HG02840 (cell line): ENCODE measurements around the gene MRPS22.
"Not testable (repeated sequence)": the region's sequence is repeated elsewhere in the genome, so short reads cannot be mapped to it uniquely, and the experiment has no call there.

Experiments
- ATAC-seq: cut with Tn5 transposase; IDR thresholded peaks from one replicate; pipeline ENCODE4 v1.9.1; 2021; ENCODE audit warnings: mild to moderate bottlenecking, moderate library complexity, moderate number of reproducible peaks; ENCODE audit not compliant: unreplicated experiment, low FRiP score

The MRPS22 gene

DNA sequence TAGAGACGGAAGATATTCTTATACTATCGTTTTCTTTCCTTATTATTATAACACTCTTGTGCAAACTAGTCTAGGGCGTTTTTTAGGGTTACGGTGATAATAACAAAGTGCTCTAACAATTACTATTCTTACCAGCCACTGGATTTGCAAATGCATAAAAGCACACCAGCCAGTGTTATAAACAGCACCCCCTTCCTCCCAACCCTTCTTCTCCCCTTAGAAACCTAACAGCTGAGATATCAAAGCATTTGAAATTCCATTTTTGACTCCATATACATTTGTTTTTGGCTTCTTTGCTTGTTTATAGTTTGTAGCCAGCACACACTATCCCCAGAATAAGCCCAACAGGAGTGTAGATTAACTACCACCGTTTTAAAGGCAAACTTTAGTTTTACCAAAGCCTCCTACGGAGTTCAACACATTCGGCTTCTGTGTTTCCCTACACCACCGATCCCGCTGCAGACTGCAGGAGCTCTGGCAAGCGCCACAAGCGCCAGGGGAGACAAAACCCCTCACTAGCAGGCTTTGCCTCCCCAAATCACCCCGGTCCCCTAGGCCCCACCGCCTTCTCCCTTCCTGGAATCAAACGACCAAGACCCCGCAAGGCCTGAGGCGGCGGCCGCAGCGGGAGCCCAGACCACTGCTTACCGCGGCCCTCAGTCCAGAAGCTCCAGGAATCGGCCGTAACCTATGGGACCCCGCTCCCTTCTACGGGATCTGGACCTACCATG, 45.2 kb downstream of the MRPS22 start:
- ATAC-seq = no peak

DNA sequence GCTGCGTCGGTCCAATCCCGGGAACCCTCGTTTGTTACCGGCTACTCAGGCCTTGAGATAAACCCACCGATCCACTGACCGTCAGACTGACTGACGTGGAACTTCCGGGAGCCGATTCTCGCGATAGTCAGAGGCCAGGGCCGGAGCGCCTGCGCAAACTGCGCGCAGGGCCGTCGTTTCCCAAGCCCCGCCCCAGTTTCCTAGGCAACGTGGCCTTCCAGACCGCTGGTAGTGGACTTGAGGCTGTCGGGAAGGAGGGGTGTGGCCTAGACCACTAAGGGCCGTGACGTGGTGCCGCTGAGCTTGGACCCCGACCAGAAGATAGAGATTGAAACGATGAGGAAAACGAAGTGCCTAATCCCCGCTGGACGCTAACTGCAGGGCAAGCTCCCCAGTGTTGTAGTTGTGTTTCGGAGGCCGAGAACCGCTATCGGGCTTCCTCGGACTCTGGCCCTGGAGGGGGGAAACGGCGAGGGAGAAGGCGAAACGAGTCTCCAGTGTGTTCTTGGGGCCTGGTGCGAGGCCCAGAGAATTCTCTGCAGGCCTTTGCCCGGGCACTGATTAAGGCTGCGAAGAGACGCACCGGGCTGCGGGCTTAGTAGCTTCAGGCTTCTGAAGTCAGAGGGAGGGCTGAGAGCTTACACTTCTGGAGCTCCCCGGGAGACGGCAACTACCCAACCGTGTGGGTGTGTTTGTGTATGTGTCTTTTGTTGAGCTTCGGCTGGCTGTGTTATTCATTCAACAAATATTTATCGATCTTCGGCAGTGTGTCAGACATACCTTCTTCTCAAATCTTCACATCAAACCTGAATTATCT, 45.9 kb downstream of the MRPS22 start, which contains the start of gene COPB2:
Gene COPB2, minus strand, starts transcription at position 96 of the 817 bp plus-strand sequence. CDS start 97 bp downstream, outside the sequence.
- peak; percentile 99 for ATAC-seq

DNA sequence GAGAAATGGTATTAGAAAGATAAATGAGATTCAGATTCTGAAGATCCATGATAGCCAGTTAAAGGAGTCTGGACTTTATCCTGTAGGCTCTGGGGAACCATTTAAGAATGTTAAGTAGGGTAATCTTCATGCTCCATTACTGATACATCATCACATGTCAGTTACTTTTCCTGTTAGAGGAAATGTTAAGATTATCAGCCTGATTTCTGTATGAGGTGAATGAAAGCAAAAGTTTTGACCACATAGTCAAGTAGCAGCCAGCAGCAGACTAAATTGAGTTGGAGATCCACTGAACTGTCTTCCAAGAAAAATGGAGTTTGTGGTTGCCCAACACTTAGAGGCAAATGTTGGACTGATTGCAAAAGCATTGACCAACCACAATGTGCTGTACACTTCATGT, 50.3 kb downstream of the MRPS22 start:
- ATAC-seq = no peak

DNA sequence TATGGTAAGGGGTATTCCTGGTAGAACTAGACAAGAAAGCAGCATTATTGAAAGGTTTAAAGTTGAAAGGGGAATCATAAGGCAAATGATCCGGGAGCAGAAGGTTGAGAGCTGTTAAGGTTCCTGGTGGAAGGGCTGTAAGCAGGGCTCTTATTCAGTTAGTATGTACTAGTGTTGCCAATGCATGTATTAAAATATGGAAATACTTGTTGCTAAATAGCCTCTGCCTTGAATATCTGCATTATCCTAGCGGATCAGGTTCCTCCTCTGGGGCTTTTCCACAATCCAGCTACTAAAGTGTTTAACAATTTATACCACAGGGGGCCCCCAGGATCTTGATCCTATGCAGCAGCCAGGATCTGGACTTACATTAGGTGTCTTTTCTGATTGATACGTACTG, 52.9 kb downstream of the MRPS22 start:
- ATAC-seq = no peak

DNA sequence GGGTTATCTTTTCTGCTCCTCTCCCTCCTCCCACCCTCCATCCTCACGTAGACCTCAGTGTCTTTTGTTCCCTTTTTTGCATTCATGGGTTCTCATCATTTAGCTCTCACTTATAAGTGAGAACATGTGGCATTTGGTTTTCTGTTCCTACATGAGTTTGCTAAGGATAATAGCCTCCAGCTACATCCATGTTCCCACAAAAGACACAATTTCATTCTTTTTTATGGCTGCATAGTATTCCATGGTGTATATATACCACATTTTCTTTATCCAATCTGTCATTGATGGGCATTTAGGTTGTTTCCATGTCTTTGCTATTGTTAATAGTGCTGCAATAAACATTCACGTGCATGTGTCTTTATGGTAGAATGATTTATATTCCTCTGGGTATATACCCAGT, 57.3 kb downstream of the MRPS22 start:
- not testable (repeated sequence) for ATAC-seq
